PC-3 (cell line): Measurements from ENCODE around the gene PCSK5. TPM values are rescaled to one million over a fixed set of nuclear protein-coding genes. Genes with fewer than 3 reads are reported as not detected.

Experiments used
- ATAC-seq: fragments of 200-7000 bp; cut with Tn5 transposase; 2 replicates; pipeline ENCODE4 v1.9.1; 2020; ENCODE audit warnings: mild to moderate bottlenecking, moderate library complexity
- BruUV-seq: library from RNA; stranded (reverse); fragments of 400-500 nt; replicated peaks from 2 replicates; lab custom pipeline; 2021; lab: Mats Ljungman, UMichigan
- CTCF ChIA-PET: fragments of 300-600 bp; sonication (Branson Sonifier 250); formaldehyde crosslinking; loops from one replicate; lab custom pipeline; 2022; ENCODE audit warnings: antibody characterized with exemption; lab: Charles Lee
- POLR2A ChIA-PET: fragments of 300-600 bp; sonication (Branson Sonifier 250); formaldehyde crosslinking; loops from one replicate; lab custom pipeline; 2022; ENCODE audit warnings: antibody characterized with exemption; ENCODE audit not compliant: unreplicated experiment; lab: Charles Lee
- DNase-seq: peaks from one replicate; pipeline ENCODE4 v3.0.0-alpha.2; 2015
- H2AFZ ChIP-seq: fragments of 300-600 bp; sonication (generic); 2 replicates; pipeline ENCODE4 v1.6.0; 2016; ENCODE audit warnings: antibody characterized with exemption, low read length
- H3F3A ChIP-seq: fragments of 300-600 bp; sonication (generic); one replicate; pipeline ENCODE4 v1.6.0; 2017; ENCODE audit warnings: antibody characterized with exemption, low read length, control low read depth, mild to moderate bottlenecking; ENCODE audit not compliant: unreplicated experiment
- H3K27ac ChIP-seq: fragments of 300-600 bp; sonication (generic); 2 replicates; pipeline ENCODE4 v1.5.1; 2016; ENCODE audit warnings: mild to moderate bottlenecking, low read length
- H3K27me3 ChIP-seq: fragments of 300-600 bp; sonication (generic); 2 replicates; pipeline ENCODE4 v1.6.1; 2016; ENCODE audit warnings: low read length, mixed read lengths
- H3K36me3 ChIP-seq: fragments of 300-600 bp; sonication (generic); 2 replicates; pipeline ENCODE4 v1.6.1; 2016; ENCODE audit warnings: low read depth, mixed run types, low read length, mixed read lengths
- H3K4me1 ChIP-seq: fragments of 300-600 bp; sonication (generic); 2 replicates; pipeline ENCODE4 v1.5.1; 2016; ENCODE audit warnings: low read length; ENCODE audit not compliant: insufficient read depth
- H3K4me2 ChIP-seq: fragments of 300-600 bp; sonication (generic); 2 replicates; pipeline ENCODE4 v1.6.0; 2016; ENCODE audit warnings: low read length
- H3K4me3 ChIP-seq: fragments of 300-600 bp; sonication (generic); 2 replicates; pipeline ENCODE4 v1.5.1; 2016; ENCODE audit warnings: mild to moderate bottlenecking, low read length, mixed read lengths
- H3K79me2 ChIP-seq: fragments of 300-600 bp; sonication (generic); 2 replicates; pipeline ENCODE4 v1.6.1; 2017; ENCODE audit warnings: low read length, mixed read lengths
- H3K9ac ChIP-seq: fragments of 300-600 bp; sonication (generic); 2 replicates; pipeline ENCODE4 v1.6.0; 2016; ENCODE audit warnings: mild to moderate bottlenecking, low read length
- H3K9me2 ChIP-seq: fragments of 300-600 bp; sonication (generic); replicated peaks from 2 replicates; pipeline ENCODE4 v1.6.1; 2016; ENCODE audit warnings: mixed run types, low read length, mixed read lengths
- H3K9me3 ChIP-seq: fragments of 300-600 bp; sonication (generic); 2 replicates; pipeline ENCODE4 v1.6.1; 2016; ENCODE audit warnings: low read length, mixed read lengths
- H4K20me1 ChIP-seq: fragments of 300-600 bp; sonication (generic); 2 replicates; pipeline ENCODE4 v1.6.1; 2016; ENCODE audit warnings: low read length, mixed read lengths
- CTCF ChIP-seq: fragments of 300-600 bp; sonication (generic); conservative IDR thresholded peaks from 2 replicates; pipeline ENCODE4 v1.5.1; 2017; ENCODE audit warnings: antibody characterized with exemption, low read depth, mild to moderate bottlenecking, low read length
- EZH2 ChIP-seq: fragments of 300-600 bp; sonication (generic); IDR thresholded peaks from one replicate; pipeline ENCODE4 v1.6.1; 2017; ENCODE audit warnings: antibody characterized with exemption, mild to moderate bottlenecking, low read length; ENCODE audit not compliant: unreplicated experiment
- EZH2phosphoT487 ChIP-seq: fragments of 300-600 bp; sonication (generic); IDR thresholded peaks from 2 replicates; pipeline ENCODE4 v1.6.1; 2018; ENCODE audit warnings: mild to moderate bottlenecking, antibody characterized with exemption, low read length, borderline replicate concordance
- intact Hi-C: fragments of 100-400 bp; cut with micrococcal nuclease; formaldehyde crosslinking; loops from 2 replicates; pipeline ENCODE4 v1.9.0; 2023
- total RNA-seq: library from RNA; depleted of rRNA; stranded (reverse); fragments of >200 nt; gene quantifications from 2 replicates; pipeline ENCODE4 v1.2.3, GENCODE V29; 2014

The PCSK5 gene
- total RNA-seq, 1 experiment from 2014 or later, result not detected

GRCh38 chr9:76374783-76375559 is 484.5 kb downstream of the PCSK5 start:
- CTCF ChIA-PET, result no interaction called here
- ATAC-seq (peak; percentile 60), DNase-seq (peak; percentile 72)
- POLR2A ChIA-PET, result no interaction called here
- H3F3A ChIP-seq, result no peaks in the 10 kb centered on the region
- no peak overlapping the region for H2AFZ ChIP-seq
- no peaks in the 10 kb centered on the region for H3K9me2 ChIP-seq
- H3K36me3 ChIP-seq, result no peaks in the 10 kb centered on the region
- H3K79me2 ChIP-seq, result no peaks in the 10 kb centered on the region
- no peak overlapping the region for H3K4me3 ChIP-seq
- H3K4me2 ChIP-seq, result no peak overlapping the region
- H3K9me3 ChIP-seq, result no peaks in the 10 kb centered on the region
- no peak overlapping the region for H3K27ac ChIP-seq
- no peak overlapping the region for H3K9ac ChIP-seq
- no TSS peak for BruUV-seq
- H4K20me1 ChIP-seq, result no peaks in the 10 kb centered on the region
- H3K4me1 ChIP-seq, result peaks cover 22% of the 10 kb centered on the region
- no peaks in the 10 kb centered on the region for H3K27me3 ChIP-seq
- intact Hi-C loops, result no loop called here
- TF ChIP-seq EZH2 (no peak), EZH2phosphoT487 (no peak), CTCF (no peak)

DNA sequence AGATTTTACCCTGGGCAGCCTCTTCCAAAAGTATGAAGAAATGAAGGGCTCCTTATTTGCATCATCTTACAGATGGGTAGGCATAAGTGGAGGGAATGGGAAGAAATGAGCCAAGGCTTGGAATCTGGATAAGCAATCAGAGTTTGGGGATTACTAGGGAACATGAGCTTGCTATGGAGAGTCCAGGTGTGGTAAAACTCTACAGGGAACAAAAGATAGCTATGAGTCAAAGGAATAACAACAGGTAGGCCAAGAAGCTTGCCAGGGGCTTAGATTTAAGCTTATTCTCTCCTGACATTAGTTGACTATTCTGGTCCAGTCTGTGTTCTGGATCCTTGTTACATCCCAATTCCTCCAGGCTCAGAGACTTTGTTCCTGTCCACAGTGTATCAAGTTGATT is 487.3 kb downstream of the PCSK5 start:
- Histone ChIP-seq H2AFZ (no peak overlapping the region), H3K4me1 (peaks cover 23% of the 10 kb centered on the region), H3K9me2 (no peaks in the 10 kb centered on the region), H3K4me3 (no peak overlapping the region), H3K9me3 (no peaks in the 10 kb centered on the region), H3F3A (no peaks in the 10 kb centered on the region), H3K36me3 (no peaks in the 10 kb centered on the region), H4K20me1 (no peaks in the 10 kb centered on the region), H3K9ac (no peak overlapping the region), H3K27me3 (no peaks in the 10 kb centered on the region), H3K4me2 (no peak overlapping the region), H3K79me2 (no peaks in the 10 kb centered on the region), H3K27ac (no peak overlapping the region)
- POLR2A ChIA-PET, result no interaction called here
- ATAC-seq (no peak), DNase-seq (no peak)
- CTCF ChIA-PET, result no interaction called here
- no peak for TF ChIP-seq EZH2phosphoT487
- no peak for TF ChIP-seq CTCF
- no peak for TF ChIP-seq EZH2
- no TSS peak for BruUV-seq
- intact Hi-C loops, result no loop called here

DNA sequence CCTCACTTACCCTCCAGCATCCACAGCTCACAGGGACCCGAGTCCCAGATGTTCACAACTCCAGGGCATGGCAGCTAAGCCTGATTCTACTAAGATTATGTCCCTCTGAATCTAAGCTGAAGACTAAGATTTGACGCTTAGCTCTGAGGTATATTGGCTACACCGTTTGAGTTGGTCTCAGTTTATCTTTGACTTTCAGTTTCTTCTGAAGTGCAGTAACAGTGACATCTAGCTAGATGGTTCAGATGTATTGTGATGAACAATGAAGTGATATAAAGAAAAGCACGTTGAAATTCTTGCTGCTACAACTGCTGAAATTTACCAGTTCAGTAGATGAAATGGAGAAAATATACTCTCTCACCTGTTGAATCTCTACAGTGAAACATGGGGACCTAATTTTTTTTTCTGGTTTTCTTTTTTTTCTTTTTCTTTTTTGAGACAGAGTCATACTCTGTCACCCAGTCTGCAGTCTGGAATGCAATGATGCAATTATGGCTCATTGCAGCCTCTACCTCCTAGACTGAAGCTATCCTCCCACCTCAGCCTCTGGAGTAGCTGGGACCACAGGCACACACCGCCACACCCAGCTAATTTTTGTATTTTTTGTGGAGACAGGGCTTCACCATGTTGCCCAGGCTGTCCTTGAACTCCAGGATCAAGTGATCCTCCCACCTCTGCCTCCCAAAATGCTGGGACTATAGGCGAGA is 488.0 kb downstream of the PCSK5 start:
- Histone ChIP-seq H3K27me3 (no peaks in the 10 kb centered on the region), H2AFZ (no peak overlapping the region), H3K9ac (no peak overlapping the region), H3K9me2 (no peaks in the 10 kb centered on the region), H3K4me3 (no peak overlapping the region), H3K36me3 (no peaks in the 10 kb centered on the region), H3K79me2 (no peaks in the 10 kb centered on the region), H3K27ac (no peak overlapping the region), H3K4me2 (no peak overlapping the region), H3K4me1 (peaks cover 20% of the 10 kb centered on the region), H4K20me1 (no peaks in the 10 kb centered on the region), H3F3A (no peaks in the 10 kb centered on the region), H3K9me3 (no peaks in the 10 kb centered on the region)
- ChIA-PET CTCF (no interaction called here), POLR2A (interaction anchor here (0.6 kb wide), 1 partner anchor 23 kb away, joined by 5 read pairs; no protein-coding TSS in a partner anchor)
- no peak for TF ChIP-seq EZH2
- TF ChIP-seq CTCF, result no peak
- no peak for TF ChIP-seq EZH2phosphoT487
- ATAC-seq (no peak), DNase-seq (no peak)
- no TSS peak for BruUV-seq
- intact Hi-C loops, result no loop called here
